ENCODE data around the gene GGTLC1.
A peak's percentile ranks its signal among the peaks of the same experiment; 100 is the strongest.
"Not testable (repeated sequence)": the region's sequence is repeated elsewhere in the genome, so short reads cannot be mapped to it uniquely, and the experiment has no call there.

The GGTLC1 gene

DNA sequence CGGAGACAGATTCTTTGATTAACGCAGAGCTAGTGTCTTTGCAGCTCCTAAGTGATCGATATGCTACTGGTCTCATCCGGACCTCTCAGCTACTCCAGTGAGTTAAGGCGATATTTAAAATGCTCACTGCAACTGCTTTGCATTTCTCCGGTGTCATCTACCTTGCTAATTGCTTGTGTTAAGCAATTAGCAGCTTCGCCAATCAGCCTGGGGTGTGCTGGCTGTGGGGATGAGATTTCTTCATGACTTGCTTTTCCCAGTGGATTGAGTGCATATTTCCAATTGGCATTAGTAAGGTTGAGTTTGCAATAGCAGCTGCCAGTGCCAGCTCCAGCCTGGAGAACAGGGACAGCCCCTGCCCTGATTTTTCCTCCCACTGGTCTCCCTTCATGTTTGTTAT is 18.0 kb upstream of the GGTLC1 start:
- H3K4me3 ChIP-seq (ENCODE audit: low read length): no peak overlapping the region
- DNase-seq (ENCODE audit: low read depth): no peak
- TF ChIP-seq CTCF (conservative IDR thresholded peaks at IDR 0.05; ENCODE audit: low read depth, low read length): no peak

DNA sequence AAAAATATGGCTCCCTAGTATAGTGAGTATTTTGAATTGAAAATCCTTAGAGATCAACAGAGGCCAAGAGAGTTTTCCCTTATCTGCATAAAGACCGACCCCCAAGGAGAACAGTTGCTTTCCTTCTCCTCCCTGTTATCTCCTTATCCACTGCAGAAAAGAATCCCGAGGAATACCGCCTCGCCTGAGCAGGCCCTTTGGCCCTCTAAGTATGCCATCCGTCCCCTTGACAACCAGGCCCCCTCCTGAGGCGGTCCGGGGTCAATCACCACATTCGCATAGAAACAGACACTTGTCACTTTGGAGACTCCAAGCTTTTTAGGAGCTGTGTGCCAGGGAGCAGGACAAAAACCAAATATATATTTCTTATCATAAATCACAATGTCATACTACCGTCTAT is 15.9 kb upstream of the GGTLC1 start:
- H3K4me3 ChIP-seq (ENCODE audit: low read length): no peak overlapping the region
- no peak for DNase-seq (ENCODE audit: low read depth)
- TF ChIP-seq CTCF (conservative IDR thresholded peaks at IDR 0.05; ENCODE audit: low read depth, low read length): no peak

- H3K4me3 ChIP-seq (ENCODE audit: low read length): no peak overlapping the region
- no peak for TF ChIP-seq CTCF (conservative IDR thresholded peaks at IDR 0.05; ENCODE audit: low read depth, low read length)
- DNase-seq (ENCODE audit: low read depth): no peak
Observed at GRCh38 chr20:24002896-24003295, 14.3 kb upstream of the GGTLC1 start.

GRCh38 chr20:24001712-24002405 is 13.3 kb upstream of the GGTLC1 start:
- DNase-seq (ENCODE audit: low read depth): no peak
- TF ChIP-seq CTCF (conservative IDR thresholded peaks at IDR 0.05; ENCODE audit: low read depth, low read length): no peak

GRCh38 chr20:23998844-23999243 is 10.3 kb upstream of the GGTLC1 start:
- H3K4me3 ChIP-seq (ENCODE audit: low read length): no peak overlapping the region
- no peak for DNase-seq (ENCODE audit: low read depth)

More at GRCh38 chr20:24001712-24002405, 13.3 kb upstream of the GGTLC1 start:
- no peak overlapping the region for H3K4me3 ChIP-seq (ENCODE audit: low read length)

GRCh38 chr20:23998392-23998791 is 9.8 kb upstream of the GGTLC1 start:
- no peak for TF ChIP-seq CTCF (conservative IDR thresholded peaks at IDR 0.05; ENCODE audit: low read depth, low read length)
- no peak for DNase-seq (ENCODE audit: low read depth)
- H3K4me3 ChIP-seq (ENCODE audit: low read length): no peak overlapping the region

More at GRCh38 chr20:23998844-23999243, 10.3 kb upstream of the GGTLC1 start:
- TF ChIP-seq CTCF (conservative IDR thresholded peaks at IDR 0.05; ENCODE audit: low read depth, low read length): no peak

- TF ChIP-seq CTCF (conservative IDR thresholded peaks at IDR 0.05; ENCODE audit: low read depth, low read length): peak; percentile 75
Observed at GRCh38 chr20:23995905-23996666, 7.5 kb upstream of the GGTLC1 start.

GRCh38 chr20:23995291-23995690 is 6.7 kb upstream of the GGTLC1 start:
- DNase-seq (ENCODE audit: low read depth); H3K4me3 ChIP-seq (ENCODE audit: low read length): not testable (repeated sequence)

More at GRCh38 chr20:23995905-23996666, 7.5 kb upstream of the GGTLC1 start:
- H3K4me3 ChIP-seq (ENCODE audit: low read length): no peak overlapping the region
- DNase-seq (ENCODE audit: low read depth): no peak

GRCh38 chr20:23994001-23994633 is 5.5 kb upstream of the GGTLC1 start:
- DNase-seq (ENCODE audit: low read depth); H3K4me3 ChIP-seq (ENCODE audit: low read length): not testable (repeated sequence)

GRCh38 chr20:23993440-23993839 is 4.9 kb upstream of the GGTLC1 start:
- H3K4me3 ChIP-seq (ENCODE audit: low read length); DNase-seq (ENCODE audit: low read depth): not testable (repeated sequence)

All from retinal pigment epithelial cell (primary cell).